ENCODE measurements around the gene KDM8. TPM values are rescaled to one million over a fixed set of nuclear protein-coding genes. Genes with fewer than 3 reads are reported as not detected.

Gene KDM8
- total and polyA plus RNA-seq, 2 donors (not counting 3 experiments of a cell fraction or from before 2014, with no cell fraction given): 5.1 to 8.4 TPM

DNA sequence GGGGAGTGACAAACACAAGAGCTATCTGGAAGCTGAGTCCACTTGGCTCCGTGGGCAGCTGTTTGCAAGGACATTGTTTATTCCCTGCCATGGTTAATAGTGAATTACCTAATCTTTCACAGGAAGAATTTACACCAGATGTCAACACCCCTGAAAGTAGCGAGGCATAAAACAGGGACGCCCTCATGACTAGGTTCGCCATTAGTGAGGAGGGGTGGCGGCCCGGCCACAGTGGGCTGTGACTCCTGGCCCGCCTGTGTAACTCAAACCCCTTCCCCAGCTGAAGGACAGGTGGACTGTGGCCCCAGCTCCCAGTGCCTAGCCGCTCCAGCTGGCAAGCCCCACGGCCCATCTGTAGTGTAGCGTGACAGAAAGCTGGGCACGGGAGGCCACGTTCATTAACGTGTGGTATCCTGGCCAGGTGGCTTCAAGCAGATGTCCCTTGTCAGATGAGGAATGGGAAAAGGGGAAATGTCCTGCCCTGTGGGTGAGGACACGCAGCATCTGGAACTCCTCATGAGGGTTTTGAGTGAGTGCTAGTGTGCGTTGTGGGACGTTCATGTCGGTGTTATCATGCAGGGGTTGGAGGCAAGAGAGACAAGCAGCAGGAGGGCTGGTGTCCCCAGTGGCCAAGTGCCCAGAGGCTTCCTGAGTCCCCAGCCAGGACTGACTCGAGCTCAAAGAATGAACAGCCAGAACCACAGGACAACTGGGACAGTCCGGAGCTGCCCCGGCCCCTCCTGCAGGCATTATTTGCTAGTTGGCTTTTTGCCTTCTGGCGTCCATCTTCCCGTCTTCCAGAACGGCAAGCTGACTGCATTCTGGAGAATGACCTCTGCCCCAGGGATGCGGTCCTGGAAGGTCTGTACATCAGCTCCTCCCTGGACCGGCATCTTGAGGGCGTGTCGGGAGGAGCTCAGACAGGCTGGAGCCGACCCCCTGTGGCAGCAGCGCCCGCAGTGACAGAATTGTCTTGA, 19.2 kb downstream of the KDM8 start:
- Histone ChIP-seq H2AFZ (ENCODE audit: low read depth, low read length) (no peak overlapping the region), H4K20me1 (replicated peaks; ENCODE audit: control insufficient read depth, extremely low read depth, insufficient read depth, low read length) (no peaks in the 10 kb centered on the region), H3K79me2 (ENCODE audit: control insufficient read depth, insufficient read depth, low read length) (no peaks in the 10 kb centered on the region), H3K9me1 (replicated peaks; ENCODE audit: control insufficient read depth, extremely low read depth, insufficient read depth, low read length) (no peaks in the 10 kb centered on the region), H3K27me3 (ENCODE audit: control insufficient read depth in 2 of 2, insufficient read depth in 2 of 2, low read length in 2 of 2) (no peaks in the 10 kb centered on the region), H3K4me2 (ENCODE audit: insufficient read depth, low read length) (no peak overlapping the region), H3K27ac (ENCODE audit: insufficient read depth, low read depth, low read length) (no peak overlapping the region), H3K4me3 (replicated peaks in 1 of 3; ENCODE audit: insufficient read depth in 1 of 3, low read depth in 1 of 3, low read length in 3 of 3) (no peak overlapping the region), H3K36me3 (ENCODE audit: control insufficient read depth in 2 of 2, extremely low read depth in 1 of 2, insufficient read depth in 2 of 2, low read length in 2 of 2) (peaks cover 0 to 6% of the 10 kb centered on the region in 2 experiments), H3K9ac (replicated peaks; ENCODE audit: extremely low read depth, insufficient read depth, low read length) (no peak overlapping the region), H3K9me3 (replicated peaks; ENCODE audit: control insufficient read depth, insufficient read depth, low read length) (no peaks in the 10 kb centered on the region), H3K4me1 (ENCODE audit: control insufficient read depth, extremely low read depth, insufficient read depth, low read length) (no peaks in the 10 kb centered on the region)
- DNase-seq (ENCODE audit: low read depth, low spot score) (no peak), FAIRE-seq (no peak)
- TF ChIP-seq POLR2A (IDR thresholded peaks at IDR 0.05; ENCODE audit: low read depth, low read length): no peak
- TF ChIP-seq, protein P1, sequence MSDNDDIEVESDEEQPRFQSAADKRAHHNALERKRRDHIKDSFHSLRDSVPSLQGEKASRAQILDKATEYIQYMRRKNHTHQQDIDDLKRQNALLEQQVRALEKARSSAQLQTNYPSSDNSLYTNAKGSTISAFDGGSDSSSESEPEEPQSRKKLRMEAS (IDR thresholded peaks at IDR 0.05; ENCODE audit: insufficient read depth, insufficient read length): no peak
- no peak for TF ChIP-seq GATA2 (IDR thresholded peaks at IDR 0.05; ENCODE audit: insufficient read depth, insufficient read length, low read depth, low read length)
- no peak for TF ChIP-seq FOS (IDR thresholded peaks at IDR 0.05; ENCODE audit: borderline replicate concordance, insufficient read depth, low read length)
- TF ChIP-seq POLR2AphosphoS5 (IDR thresholded peaks at IDR 0.05; ENCODE audit: insufficient read depth, low read depth, low read length): no peak
- no peak for TF ChIP-seq EZH2 (IDR thresholded peaks at IDR 0.05; ENCODE audit: borderline replicate concordance, low read depth, low read length, severe bottlenecking)
- TF ChIP-seq JUN (IDR thresholded peaks at IDR 0.05; ENCODE audit: borderline replicate concordance, insufficient read depth, insufficient read length, low read depth): no peak
- TF ChIP-seq CTCF (IDR thresholded peaks at IDR 0.05; ENCODE audit: extremely low read depth in 1 of 2, insufficient read depth in 1 of 2, low read depth in 1 of 2, low read length in 2 of 2): no peak
- no peak for TF ChIP-seq MYC (IDR thresholded peaks at IDR 0.05; ENCODE audit: low read depth, low read length)
- no TSS peak for BruUV-seq (replicated peaks)
- dilution Hi-C loops (cut with MboI; ENCODE audit: extremely low pct_ligation_motif_present, low sequenced_read_pairs) (no loop called here), intact Hi-C loops (cut with micrococcal nuclease) (no loop called here)
- ChIA-PET CTCF (interaction anchor here (0.7 to 2.3 kb wide), 5 partner anchors 12 to 145 kb away, joined by 3 to 15 read pairs (median 7); no protein-coding TSS in a partner anchor), POLR2A (no interaction called here)
